Naive thymus-derived CD8-positive, alpha-beta T cell (primary cell): ENCODE data around the gene ZNF750. TPM values are rescaled to one million over a fixed set of nuclear protein-coding genes. Genes with fewer than 3 reads are reported as not detected.

Experiments used
- ATAC-seq, 2 donors: fragments of 150-1000 bp; cut with Tn5 transposase in 1 of 2; sonication (Bioruptor Pico), chemical (Tn5 transposase) in 1 of 2; 1 replicate in 1 of 2; 2 replicates in 1 of 2; pipeline ENCODE4 v1.10.0; 2021; ENCODE audit warnings: mild to moderate bottlenecking in 2 of 2, moderate library complexity in 2 of 2
- POLR2A ChIA-PET: fragments of 350-600 bp; sonication (Branson Sonifier 250); formaldehyde crosslinking; loops from one replicate; lab custom pipeline; 2021; ENCODE audit warnings: antibody characterized with exemption; lab: Charles Lee
- DNase-seq, 10 donors: peaks; one replicate each; pipeline versions ENCODE4 v3.0.0 to v3.0.0-alpha.2; 2020 to 2022
- H3K27ac Mint-ChIP-seq, 10 donors: one replicate each; pipeline ENCODE4 v1.8.0; 2020 to 2022; ENCODE audit warnings: mild to moderate bottlenecking in 10 of 10, mixed read lengths in 10 of 10, moderate library complexity in 4 of 10, inconsistent platforms in 1 of 10
- H3K27me3 Mint-ChIP-seq, 5 donors: one replicate each; pipeline ENCODE4 v1.8.0; 2021 to 2022; ENCODE audit warnings: mixed read lengths in 5 of 5
- H3K36me3 Mint-ChIP-seq, 3 donors: one replicate each; pipeline ENCODE4 v1.8.0; 2020 to 2022; ENCODE audit warnings: mixed read lengths in 3 of 3, mild to moderate bottlenecking in 2 of 3, inconsistent platforms in 1 of 3
- H3K4me1 Mint-ChIP-seq, 4 donors: one replicate each; pipeline ENCODE4 v1.8.0; 2021 to 2022; ENCODE audit warnings: mixed read lengths in 4 of 4
- H3K4me3 Mint-ChIP-seq, 10 donors: one replicate each; pipeline ENCODE4 v1.8.0; 2020 to 2022; ENCODE audit warnings: mild to moderate bottlenecking in 10 of 10, mixed read lengths in 10 of 10, moderate library complexity in 6 of 10, inconsistent platforms in 1 of 10
- H3K9me3 Mint-ChIP-seq, 9 donors: one replicate each; pipeline ENCODE4 v1.8.0; 2020 to 2022; ENCODE audit warnings: mixed read lengths in 9 of 9, mild to moderate bottlenecking in 3 of 9, inconsistent platforms in 1 of 9, moderate library complexity in 1 of 9
- polyA plus RNA-seq, 3 donors: library from polyadenylated mRNA; unstranded; fragments of 300-500 nt; fragmentation: Illumina TruSeq; gene quantifications; one replicate each; pipeline ENCODE4 v1.2.3, GENCODE V29; 2021
- total RNA-seq, 8 experiments: library from RNA in 2 of 8; stranded (reverse) in 2 of 8; gene quantifications; one replicate each; pipeline ENCODE4 v1.2.3 and lab custom pipeline; 2021 to 2026

ZNF750 gene
- total and polyA plus RNA-seq, 5 experiments from 2014 or later = not detected

DNA sequence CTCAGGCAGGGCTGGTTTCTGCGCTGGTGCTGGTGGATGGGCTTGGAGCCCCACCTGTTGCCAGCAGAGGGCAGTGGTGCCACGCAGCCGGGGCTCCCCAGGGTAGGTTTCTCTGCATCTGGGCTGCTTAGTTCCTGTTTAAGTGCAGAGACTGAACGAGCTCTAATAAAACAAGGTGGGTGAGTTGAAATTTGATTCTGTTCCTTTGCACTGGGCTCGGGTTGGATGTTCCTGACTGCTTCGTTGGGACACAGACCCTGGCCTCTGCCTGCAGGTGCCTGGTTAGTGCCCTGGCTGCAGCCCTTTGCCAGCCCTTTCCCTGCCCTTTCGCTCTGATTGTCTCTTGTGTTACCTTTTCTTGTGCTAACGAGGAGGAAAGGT, 57.9 kb downstream of the ZNF750 start:
- no peaks in the 10 kb centered on the region for H3K9me3 Mint-ChIP-seq
- ATAC-seq (peak; percentile 100), DNase-seq (peak; percentile 69 to 92 (median 86))
- H3K4me1 Mint-ChIP-seq = peaks cover 10 to 17% (median 15%) of the 10 kb centered on the region in 4 donors
- POLR2A ChIA-PET = interaction anchor here (0.8 to 1.5 kb wide), 3 partner anchors 82 to 136 kb away, joined by 3 to 8 read pairs (median 4); no protein-coding TSS in a partner anchor
- H3K27ac Mint-ChIP-seq = peak overlapping the region in 3 of 10 donors; percentile 46 to 66 (median 63)
- H3K4me3 Mint-ChIP-seq = no peak overlapping the region
- H3K36me3 Mint-ChIP-seq = peaks cover 0 to 19% (median 0%) of the 10 kb centered on the region in 3 donors
- H3K27me3 Mint-ChIP-seq = no peaks in the 10 kb centered on the region

DNA sequence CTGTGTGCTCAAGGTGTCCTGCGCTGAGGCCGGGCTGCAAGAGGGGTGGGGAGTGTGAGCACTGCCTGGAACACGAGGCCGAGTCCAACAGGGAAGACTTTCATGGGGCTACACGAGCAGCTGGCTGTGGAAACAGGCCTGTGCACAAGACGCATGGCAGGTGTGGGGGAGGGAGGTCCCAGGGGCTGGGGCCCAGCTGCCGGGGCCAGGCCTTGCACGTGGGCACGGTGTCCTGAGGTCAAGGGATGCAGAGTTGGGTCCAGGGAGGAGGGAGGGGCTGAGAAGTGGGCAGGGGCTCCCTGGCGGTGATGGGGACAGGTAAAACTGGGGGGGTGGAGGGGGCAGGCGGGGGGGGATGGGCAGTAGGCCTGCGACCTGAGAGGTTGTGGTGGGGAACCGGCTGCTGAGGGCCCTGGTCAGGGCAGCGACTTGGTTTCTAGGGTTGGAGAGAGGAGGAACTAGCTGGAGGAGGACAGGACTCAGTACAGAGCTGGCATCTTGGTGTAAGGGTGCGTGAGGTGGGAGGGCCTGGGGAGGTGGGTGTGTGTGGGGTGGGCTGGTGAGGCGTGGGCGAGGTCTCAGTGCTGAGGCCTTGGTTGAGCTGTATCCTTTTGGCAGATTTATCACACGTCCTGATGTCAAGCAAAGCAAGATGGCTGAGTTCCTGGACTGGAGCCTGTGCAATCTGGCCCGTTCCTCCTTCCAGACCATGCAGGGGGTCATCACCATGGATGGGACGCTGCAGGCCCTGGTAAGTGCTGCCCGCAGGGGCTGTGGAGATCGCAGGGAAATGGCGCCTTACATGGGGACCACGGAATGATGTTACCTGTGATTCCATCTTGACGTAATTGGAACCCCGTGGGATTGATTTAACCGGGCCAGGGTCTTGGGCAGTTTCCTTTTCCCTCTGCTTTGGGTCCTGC, 58.6 kb downstream of the ZNF750 start:
- no peak overlapping the region for H3K4me3 Mint-ChIP-seq
- H3K27me3 Mint-ChIP-seq = no peaks in the 10 kb centered on the region
- DNase-seq (no peak), ATAC-seq (peak in 1 of 2 donors; percentile 26)
- H3K4me1 Mint-ChIP-seq = peaks cover 10 to 23% (median 19%) of the 10 kb centered on the region in 4 donors
- H3K27ac Mint-ChIP-seq = peak overlapping the region in 2 of 10 donors; percentile 46 to 91
- no peaks in the 10 kb centered on the region for H3K9me3 Mint-ChIP-seq
- POLR2A ChIA-PET = interaction anchor here (0.7 to 1.5 kb wide), 4 partner anchors 59 to 137 kb away, joined by 3 to 8 read pairs (median 5); no protein-coding TSS in a partner anchor
- peaks cover 0 to 19% (median 0%) of the 10 kb centered on the region in 3 donors for H3K36me3 Mint-ChIP-seq

DNA sequence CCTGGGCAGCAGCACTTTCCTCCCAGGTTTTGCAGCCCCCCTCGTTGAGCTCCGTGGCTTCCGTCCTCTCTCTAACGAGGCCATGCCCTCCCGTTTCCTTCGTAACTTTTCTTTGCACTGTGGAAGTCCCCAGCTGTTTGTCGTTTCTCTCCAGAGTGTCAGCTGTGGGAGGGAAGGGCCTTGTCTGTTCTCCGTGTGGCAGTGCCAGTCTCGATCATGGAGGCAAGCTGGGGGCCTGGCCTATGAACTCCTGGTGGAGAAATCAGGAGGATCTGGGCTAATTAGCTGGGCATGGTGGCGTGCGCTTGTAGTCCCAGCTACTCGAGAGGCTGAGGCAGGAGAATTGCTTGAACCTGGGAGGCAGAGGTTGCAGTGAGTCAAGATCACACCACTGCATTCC, 59.6 kb downstream of the ZNF750 start:
- H3K27ac Mint-ChIP-seq = no peak overlapping the region
- no peaks in the 10 kb centered on the region for H3K9me3 Mint-ChIP-seq
- POLR2A ChIA-PET = interaction anchor here (0.7 kb wide), 1 partner anchor 60 kb away, joined by 6 read pairs; no protein-coding TSS in a partner anchor
- ATAC-seq = no peak
- peaks cover 12 to 31% (median 26%) of the 10 kb centered on the region in 4 donors for H3K4me1 Mint-ChIP-seq
- no peak overlapping the region for H3K4me3 Mint-ChIP-seq
- H3K27me3 Mint-ChIP-seq = no peaks in the 10 kb centered on the region
- no peak for DNase-seq
- H3K36me3 Mint-ChIP-seq = peaks cover 0 to 17% (median 0%) of the 10 kb centered on the region in 3 donors

DNA sequence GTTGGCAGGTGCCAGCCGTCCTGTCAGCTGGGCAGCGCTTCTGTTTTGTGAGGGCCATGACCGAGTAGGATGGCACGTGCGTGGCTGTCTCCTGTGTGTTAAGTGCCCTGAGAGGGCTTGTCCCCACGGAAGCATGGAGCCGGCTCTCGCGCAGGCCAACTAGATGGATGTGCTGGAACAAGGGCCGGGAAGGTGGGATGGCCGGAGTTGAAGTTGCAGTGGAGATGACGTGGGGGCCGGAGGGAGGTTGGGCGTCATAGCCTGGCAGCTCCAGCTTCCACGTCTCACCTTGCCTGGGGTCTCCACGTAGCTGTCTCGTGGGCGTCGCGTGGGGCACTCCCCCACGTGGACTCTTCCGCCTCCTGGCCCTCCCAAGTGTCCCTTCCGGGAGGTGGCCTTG, 60.3 kb downstream of the ZNF750 start:
- DNase-seq (no peak), ATAC-seq (no peak)
- H3K36me3 Mint-ChIP-seq = peaks cover 0 to 17% (median 0%) of the 10 kb centered on the region in 3 donors
- no peak overlapping the region for H3K4me3 Mint-ChIP-seq
- POLR2A ChIA-PET = no interaction called here
- H3K27me3 Mint-ChIP-seq = no peaks in the 10 kb centered on the region
- no peaks in the 10 kb centered on the region for H3K9me3 Mint-ChIP-seq
- no peak overlapping the region for H3K27ac Mint-ChIP-seq
- peaks cover 12 to 37% (median 32%) of the 10 kb centered on the region in 4 donors for H3K4me1 Mint-ChIP-seq

Other genes starting within 250 kb of the ZNF750 start
- 10 to 100 TPM; 68.6 to 75.0 TPM for gene WDR45B, start 191.6 kb downstream of the ZNF750 start, total RNA-seq
- 10 to 100 TPM; 22.5 to 32.6 (median 27.9) TPM for gene WDR45B, start 191.6 kb downstream of the ZNF750 start, polyA plus RNA-seq
- 1 to 10 TPM; 5.0 to 6.1 TPM for gene RAB40B, start 141.3 kb downstream of the ZNF750 start, total RNA-seq
- gene RAB40B, start 141.3 kb downstream of the ZNF750 start, polyA plus RNA-seq = 1 to 10 TPM; 1.4 to 2.7 (median 1.7) TPM
- gene FN3KRP, start 123.3 kb downstream of the ZNF750 start, total RNA-seq = 10 to 100 TPM; 42.8 to 43.6 TPM
- gene FN3KRP, start 123.3 kb downstream of the ZNF750 start, polyA plus RNA-seq = 10 to 100 TPM; 28.6 to 46.2 (median 33.9) TPM
- gene FN3K, start 104.4 kb downstream of the ZNF750 start, total RNA-seq = 10 to 100 TPM; 10.3 to 12.7 TPM
- under 1 TPM; 0.40 to 0.88 (median 0.43) TPM for gene FN3K, start 104.4 kb downstream of the ZNF750 start, polyA plus RNA-seq
- gene TBCD, start 88.0 kb downstream of the ZNF750 start, total RNA-seq = 100 to 1,000 TPM; 155 to 170 TPM
- gene TBCD, start 88.0 kb downstream of the ZNF750 start, polyA plus RNA-seq = 10 to 100 TPM; 41.2 to 91.9 (median 53.9) TPM
- gene METRNL, start 239.6 kb upstream of the ZNF750 start, total RNA-seq = 1 to 10 TPM; 4.1 to 4.6 TPM
- 1 to 10 TPM in 2 of 3 donors, under 1 TPM in 1; 0.42 to 4.8 (median 1.3) TPM for gene METRNL, start 239.6 kb upstream of the ZNF750 start, polyA plus RNA-seq